ENCODE measurements around the gene FAM53C. TPM values are rescaled to one million over a fixed set of nuclear protein-coding genes. Genes with fewer than 3 reads are reported as not detected.
"Not testable (repeated sequence)": the region's sequence is repeated elsewhere in the genome, so short reads cannot be mapped to it uniquely, and the experiment has no call there.

The FAM53C gene
- polyA plus RNA-seq (ENCODE audit: insufficient read length in 4 of 4) = 10 to 100 TPM; 28.6 to 35.2 (median 32.4) TPM

DNA sequence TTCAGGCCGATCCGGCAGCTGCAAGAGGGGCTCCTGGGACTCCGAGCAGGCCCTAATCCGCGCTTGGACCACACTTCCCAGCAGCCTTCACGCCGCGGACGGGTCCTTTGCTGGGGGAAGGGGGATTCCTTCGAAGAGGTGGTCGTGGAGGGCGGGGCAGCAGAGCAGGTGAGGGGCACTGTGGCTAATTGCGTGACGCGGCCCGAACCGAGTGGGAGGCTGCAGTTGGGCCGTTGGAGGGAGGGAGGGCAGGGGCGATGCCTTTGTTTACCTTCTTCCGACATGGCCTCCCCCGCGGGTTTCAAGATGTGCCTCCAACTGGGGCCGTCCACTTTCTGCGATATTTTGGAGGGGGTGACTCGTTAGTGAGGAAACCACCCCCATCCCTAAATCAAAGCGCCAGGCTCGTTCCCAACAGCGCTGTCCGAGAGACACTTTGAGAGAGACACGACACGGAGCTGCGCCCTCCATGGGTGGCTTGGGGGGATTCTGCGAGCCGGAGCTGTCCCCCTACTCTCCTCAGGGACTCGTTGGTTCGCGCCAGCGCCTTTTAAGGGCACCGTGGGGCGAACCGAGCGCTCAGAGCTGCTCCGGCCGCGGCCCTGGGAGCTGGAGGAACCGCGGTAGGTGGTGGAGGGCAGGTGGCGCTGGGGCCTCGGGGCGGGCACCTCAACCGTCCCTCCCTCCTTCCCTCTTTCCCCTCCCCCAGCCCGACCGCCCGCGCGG is at the start of gene FAM53C:
TSS of gene FAM53C (plus strand) at position 582 of the 726 bp plus-strand sequence. CDS start 3,070 bp downstream, outside the sequence.
- DNase-seq (ENCODE audit: low read depth in 4 of 4, low spot score in 3 of 4) = peak; percentile 90 to 95 (median 93)

DNA sequence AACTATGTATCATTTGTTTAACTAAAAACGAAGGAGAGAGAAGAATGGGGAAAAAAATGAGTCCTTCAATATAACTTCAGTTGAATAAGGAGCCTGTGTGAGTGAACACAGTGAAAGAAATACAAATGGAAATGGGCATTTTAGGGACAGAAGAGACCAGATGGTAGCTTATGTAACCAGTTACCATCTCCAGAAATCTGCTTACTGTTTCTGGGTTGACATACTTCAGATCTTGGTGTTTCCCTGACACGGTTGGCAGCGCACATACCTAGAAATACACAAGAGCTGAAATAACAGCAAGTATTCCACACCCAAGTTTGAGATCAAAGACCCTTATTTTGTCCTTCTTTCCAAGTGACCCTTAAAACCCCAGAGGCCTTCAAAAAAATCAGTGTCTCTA is 48.8 kb upstream of the FAM53C start:
- no peak for DNase-seq (ENCODE audit: low read depth in 4 of 4, low spot score in 3 of 4)

DNA sequence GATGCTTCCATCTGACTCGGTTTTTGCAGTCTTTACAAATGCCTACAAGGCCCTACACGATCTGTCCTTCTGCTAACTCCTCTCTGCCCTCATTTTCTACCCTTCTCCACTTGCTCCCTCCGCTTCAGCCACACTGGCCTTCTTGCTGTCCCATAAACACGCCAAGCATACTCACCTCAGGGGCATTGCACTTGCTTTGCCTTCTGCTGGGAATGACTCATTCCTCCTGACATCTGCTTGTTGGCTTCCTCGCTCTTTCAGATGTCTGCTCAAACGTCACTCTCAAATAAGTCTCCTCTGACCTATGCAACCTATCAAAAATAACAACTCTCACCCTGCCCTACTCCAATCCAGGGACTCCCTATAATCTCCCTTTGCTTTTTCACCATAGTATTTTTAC is 34.7 kb upstream of the FAM53C start:
- no peak for DNase-seq (ENCODE audit: low read depth in 4 of 4, low spot score in 3 of 4)

DNA sequence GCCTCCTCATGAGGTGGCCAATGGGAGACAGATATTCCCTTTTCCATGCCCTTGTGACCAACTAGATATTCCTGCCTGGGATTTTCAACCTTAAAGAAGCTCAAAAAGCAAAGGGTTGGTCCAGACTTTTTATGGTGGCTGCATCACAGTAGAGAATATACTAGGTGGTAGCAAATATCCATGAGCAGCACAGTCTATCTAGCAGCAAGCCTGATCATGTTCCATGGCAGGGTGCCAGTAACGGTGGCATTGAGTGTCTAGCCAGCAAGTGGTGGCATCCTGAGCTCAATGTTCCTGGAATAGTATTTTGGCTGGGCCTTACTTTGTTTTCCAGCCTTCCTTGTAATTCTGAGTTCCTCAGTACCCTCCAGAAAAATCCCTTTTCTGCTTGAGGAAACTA is 32.3 kb upstream of the FAM53C start:
- DNase-seq (ENCODE audit: low read depth in 4 of 4, low spot score in 3 of 4) = no peak

DNA sequence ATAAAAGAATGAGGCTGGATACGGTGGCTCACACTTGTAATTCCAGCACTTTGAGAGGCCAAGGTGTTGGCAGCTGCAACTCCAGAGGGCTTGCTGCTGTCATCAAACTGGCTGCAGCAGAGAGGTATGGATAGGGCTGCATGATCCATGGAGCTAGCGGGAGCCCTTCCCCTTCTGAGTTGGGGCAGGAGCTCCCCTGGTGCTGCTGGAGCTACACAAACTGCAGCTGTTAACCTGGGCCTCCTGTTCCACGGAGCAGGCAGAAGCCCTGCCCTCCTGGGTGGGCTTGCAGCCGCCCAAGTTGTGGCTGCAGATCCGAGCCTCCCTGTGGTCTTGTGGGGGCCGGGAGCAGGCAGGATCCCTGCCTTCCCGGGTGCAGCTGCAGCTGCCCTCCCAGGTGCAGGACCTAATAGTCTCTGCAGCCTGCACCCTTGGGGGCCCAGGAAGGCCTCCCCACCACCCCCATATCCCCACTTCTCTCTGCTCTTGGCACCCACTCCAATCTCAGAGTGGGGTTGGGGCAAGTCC is 22.3 kb upstream of the FAM53C start:
- DNase-seq (ENCODE audit: low read depth in 4 of 4, low spot score in 3 of 4) = no peak

DNA sequence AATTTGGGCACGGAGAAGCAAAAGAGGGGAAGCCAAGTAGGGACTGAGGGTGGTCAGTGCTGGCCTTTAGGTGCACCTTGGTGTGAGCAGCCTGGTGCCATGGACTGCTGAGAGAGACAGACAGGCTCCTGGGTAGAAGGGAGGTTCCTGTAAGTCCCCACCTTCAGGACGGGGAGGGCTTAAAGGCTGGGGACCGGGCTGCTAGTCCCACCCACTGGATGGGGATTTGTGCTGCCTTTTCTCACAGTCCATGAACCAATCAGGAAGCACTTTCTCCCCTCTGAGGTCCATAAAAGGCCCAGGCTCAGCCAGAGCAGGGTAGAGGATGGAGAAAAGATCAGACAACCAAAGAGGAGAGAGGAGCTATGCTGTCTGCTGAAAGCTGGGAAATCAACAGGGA is 21.7 kb upstream of the FAM53C start:
- no peak for DNase-seq (ENCODE audit: low read depth in 4 of 4, low spot score in 3 of 4)

DNA sequence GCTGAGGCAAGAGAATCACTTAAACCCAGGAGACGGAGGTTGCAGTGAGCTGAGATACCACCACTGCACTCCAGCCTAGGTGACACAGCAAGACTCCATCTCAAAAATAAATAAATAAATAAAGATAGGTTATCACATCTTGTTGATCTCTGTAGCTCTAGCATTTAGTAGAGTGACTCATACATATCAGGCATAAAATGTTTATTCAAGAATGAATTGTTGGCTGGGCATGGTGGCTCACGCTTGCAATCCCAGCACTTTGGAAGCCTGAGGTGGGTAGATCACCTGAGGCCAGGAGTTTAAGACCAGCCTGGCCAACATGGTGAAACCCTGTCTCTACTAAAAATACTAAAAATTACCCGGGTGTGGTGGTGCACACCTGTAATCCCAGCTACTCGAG is 19.9 kb upstream of the FAM53C start:
- not testable (repeated sequence) for DNase-seq (ENCODE audit: low read depth in 4 of 4, low spot score in 3 of 4)

DNA sequence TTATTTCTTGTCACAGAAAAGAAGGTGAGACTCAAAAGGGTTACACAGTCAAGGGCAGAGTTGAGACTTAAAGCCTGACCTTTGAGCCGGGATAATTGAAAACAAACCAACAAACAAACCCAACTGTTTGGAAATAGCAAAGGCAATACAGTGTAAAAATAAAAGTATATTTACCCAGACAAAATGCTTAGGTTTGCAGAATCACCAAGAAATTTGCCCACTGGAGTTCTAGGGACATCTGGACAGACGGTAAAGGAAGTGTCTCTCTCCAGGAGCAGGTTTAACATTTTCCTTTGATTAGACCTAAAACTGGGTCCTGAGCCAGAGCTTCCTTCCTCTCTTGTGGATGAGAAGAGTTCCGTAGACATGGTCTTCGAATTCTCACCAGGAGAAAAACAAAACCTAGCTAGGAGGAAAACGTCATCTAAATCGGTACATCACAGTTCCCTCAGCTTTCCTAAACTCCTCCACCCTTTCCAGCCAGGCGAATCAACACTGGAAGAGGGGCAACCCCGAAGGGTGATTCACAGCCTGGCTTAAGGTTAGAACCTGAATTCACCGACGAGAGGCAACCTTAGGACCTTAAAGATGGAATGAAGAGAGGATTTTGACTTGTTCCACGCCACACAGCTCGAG is 7.1 kb upstream of the FAM53C start:
- no peak for DNase-seq (ENCODE audit: low read depth in 4 of 4, low spot score in 3 of 4)

DNA sequence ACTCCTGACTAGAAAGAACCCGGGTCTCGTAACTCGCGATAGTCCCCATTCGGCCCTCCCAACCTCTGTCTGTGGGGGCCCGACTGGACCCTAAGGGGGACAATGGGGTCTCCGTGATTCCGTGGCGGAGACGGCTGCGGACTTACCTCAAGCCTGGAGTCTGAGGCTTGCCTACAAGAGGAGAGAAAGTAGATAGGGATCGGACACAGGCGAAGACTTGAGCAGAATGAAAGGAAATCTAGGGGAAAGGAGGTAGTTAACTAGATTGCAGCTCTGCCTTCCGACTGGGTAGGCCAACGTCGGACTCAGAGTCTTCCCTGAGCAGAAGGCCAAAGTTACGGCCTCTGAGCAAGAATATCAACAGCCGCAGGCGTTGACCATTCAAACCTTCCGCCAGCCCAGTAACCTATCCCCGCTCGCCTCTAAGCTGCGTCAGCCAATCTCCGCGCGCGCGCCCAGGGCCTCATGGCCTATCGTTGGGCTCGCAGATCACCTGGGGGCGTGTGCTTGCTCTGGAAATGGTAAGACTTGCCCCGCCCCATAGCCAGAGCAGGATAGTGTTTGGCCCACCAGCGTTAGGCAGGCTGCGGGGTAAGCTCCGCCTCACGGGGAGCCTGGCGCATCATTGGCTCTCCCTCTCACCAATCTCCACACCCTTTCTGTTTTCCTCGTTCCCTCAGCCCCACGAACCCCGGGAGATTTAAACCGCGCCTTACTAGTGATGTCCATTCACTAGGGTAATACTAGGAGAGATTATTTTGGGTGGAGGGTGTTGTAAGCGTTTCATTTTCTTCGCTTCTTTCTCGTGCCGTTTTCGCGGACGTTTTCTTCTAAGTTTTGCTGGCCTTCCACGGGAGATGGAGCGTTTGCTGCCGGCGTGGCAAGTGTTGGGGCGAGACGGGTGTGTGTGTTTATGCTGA is 6.4 kb upstream of the FAM53C start, which contains the start of gene CDC25C:
TSS of gene CDC25C (minus strand) at position 356 of the 920 bp plus-strand sequence. CDS start 624 bp downstream, outside the sequence.
- DNase-seq (ENCODE audit: low read depth in 4 of 4, low spot score in 3 of 4) = peak; percentile 92 to 98 (median 96)

DNA sequence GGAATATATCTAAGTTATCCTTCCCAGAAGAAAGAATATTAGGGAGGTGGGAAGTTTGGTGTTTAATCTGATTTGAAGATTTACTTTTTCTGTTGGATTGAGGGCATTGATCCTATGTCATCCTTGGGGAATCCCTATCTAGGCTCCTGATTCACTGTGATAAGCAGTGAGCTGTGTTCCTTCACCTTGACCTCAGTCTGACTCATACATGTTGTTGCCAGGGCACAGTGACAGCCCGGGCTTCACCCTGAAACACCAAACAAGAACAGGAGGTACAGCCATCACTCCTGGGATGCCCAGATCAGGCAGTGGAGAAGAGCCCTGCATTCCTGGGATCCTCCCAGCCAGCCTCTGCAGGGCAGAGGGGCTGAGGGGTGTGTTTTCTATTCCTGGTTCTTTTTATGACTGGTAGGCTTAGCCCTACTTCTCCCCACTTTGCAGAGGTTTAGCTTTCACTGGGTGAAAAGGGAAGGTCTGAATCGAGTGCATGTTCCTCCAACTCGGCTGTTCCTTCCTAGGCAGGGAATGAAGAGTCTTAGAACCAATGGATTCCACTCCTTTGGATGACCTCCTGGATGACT is 3.1 kb upstream of the FAM53C start:
- DNase-seq (ENCODE audit: low read depth in 4 of 4, low spot score in 3 of 4) = no peak

DNA sequence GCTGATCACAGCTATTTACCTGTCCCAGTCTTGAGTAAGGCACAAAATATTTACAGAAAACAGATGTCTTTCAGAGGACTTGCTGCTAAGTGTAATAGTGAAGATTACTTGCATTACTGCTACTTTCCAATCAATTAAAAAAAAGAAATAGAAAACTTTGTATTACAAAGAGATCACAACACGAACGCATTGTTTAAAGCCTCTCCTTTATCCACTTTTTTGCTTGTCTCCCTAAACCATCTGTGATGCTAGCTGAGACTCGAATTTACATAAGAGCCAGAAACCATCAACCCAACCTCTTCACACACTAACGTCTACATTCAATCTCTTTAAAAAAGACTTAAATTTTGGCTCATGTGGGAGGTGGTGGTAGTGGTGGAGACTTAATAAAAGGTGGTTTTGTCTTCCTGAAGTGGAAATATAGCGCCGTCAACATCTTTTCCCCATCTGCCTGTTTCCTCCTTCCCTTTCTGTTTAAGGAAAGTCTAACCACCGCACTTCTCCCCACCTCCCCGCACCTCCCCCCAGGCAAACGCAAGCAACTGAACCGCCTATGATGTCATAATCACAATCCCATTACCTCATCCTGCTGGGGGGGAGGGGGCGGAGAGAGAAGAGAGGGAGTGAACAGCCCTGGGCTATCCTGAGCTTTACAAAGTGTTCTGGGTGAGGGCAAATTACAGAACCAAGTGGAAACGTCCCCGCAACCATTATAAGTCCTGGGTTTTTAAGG is 948 bp upstream of the FAM53C start:
- DNase-seq (ENCODE audit: low read depth in 4 of 4, low spot score in 3 of 4) = peak in 3 of 4 donors; percentile 68 to 84 (median 82)

DNA sequence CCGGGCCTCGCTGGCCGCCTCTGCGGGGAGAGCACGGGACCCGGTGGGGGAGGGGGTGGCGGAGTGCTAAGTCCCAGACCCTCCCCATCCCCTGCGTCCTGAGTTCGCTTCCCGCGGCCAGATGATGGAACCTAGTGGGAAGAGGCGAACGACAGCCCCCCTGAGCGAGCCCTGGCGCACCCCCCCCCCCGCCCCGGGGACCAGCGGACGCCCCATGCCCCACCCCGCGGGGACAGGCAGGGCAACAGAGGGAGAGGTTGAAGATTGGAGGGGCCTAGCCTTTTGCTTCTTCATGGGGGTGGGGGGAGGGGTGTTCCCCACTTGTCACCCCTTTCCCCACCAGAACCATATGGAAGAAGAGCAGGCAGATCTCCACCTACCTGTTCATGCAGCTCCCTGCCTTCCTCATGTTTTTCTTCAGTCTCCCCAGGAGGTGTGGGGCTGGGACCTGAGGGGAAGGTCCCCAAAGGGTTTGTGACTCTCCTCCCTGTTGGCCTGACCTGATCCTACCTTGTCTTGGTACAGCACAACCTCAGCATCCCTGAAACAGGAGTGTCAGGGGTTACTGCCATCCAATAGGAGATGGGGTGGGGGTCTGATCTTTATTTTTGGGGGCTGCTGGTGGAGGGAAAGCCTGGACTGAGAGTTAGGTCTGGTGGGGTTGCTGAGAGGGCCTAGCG is 485 bp downstream of the FAM53C start:
- DNase-seq (ENCODE audit: low read depth in 4 of 4, low spot score in 3 of 4) = no peak

DNA sequence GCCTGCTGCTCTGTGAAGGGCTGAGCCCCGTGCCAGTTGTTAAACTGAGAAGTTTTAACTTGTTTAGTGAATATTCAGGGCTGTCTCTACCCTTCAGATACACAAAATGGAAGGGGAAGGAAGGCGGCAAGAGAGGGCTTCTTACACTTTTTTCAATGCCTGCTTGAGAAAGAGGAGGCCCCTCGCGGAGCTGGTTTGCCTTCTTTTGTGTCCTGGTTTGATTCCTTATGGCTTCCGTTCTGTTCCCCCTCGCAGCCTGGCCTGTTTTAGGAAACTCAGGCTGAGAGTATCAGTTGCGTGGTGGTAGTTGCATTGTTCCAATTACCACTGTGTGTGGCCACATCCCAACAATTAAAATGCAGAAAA is 1.0 kb downstream of the FAM53C start:
- DNase-seq (ENCODE audit: low read depth in 4 of 4, low spot score in 3 of 4) = no peak

DNA sequence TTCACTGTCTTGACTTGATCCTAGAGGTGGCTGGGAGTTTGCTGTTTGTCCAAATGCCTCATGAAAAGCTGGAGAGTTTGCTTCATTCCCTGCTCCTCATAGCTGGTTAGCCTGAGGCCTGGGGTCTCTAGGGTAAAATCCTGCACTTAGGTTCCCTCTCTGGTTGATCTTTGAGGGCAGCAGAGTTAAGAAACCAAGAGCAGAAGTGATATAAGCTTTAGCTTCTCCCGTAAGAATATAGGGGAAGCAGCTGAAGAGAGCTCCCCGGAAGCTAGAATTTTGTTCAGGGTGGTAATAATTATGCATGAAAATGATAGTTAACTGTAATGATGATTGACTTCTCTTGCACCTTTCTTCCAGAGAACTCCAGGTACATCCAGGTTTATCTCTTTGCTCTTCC is 1.4 kb downstream of the FAM53C start:
- DNase-seq (ENCODE audit: low read depth in 4 of 4, low spot score in 3 of 4) = no peak

DNA sequence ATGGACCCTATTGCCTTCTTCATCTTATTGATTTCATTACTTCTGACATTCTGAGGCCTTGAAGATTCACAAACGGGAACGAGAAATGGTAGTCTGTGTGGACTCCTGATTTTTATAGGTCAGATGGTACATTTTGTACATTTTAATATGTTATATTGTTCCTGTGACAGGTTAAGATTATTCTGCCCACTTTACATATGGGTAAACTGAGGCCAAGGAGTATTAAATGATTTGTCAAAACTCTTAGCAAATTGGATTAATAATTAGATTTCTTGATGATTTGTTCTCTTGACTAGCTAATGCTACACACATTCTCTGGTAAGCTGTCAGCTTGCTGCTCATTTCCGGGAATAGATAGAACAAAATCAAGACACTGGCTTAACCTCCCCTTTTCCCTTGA is 1.9 kb downstream of the FAM53C start:
- DNase-seq (ENCODE audit: low read depth in 4 of 4, low spot score in 3 of 4) = no peak

DNA sequence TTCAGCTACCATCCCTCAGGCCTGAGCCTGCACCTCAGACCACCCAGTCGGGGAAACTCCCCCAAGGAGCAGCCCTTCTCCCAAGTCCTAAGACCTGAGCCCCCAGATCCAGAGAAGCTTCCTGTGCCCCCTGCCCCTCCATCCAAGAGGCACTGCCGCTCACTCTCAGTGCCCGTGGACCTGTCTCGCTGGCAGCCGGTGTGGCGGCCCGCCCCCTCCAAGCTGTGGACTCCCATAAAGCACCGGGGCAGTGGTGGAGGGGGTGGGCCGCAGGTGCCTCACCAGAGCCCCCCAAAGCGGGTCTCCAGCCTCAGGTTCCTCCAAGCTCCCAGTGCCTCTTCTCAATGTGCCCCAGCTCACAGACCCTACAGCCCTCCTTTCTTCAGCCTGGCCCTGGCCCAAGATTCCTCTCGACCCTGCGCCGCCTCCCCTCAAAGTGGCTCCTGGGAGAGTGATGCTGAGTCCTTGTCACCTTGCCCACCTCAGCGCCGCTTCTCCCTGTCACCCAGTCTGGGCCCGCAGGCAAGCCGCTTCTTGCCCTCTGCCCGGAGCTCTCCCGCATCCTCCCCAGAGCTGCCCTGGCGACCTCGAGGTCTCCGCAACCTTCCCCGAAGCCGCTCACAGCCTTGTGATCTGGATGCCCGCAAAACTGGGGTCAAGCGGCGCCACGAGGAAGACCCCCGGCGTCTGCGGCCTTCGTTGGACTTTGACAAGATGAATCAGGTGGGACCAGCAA is 7.0 kb downstream of the FAM53C start:
- DNase-seq (ENCODE audit: low read depth in 4 of 4, low spot score in 3 of 4) = no peak

DNA sequence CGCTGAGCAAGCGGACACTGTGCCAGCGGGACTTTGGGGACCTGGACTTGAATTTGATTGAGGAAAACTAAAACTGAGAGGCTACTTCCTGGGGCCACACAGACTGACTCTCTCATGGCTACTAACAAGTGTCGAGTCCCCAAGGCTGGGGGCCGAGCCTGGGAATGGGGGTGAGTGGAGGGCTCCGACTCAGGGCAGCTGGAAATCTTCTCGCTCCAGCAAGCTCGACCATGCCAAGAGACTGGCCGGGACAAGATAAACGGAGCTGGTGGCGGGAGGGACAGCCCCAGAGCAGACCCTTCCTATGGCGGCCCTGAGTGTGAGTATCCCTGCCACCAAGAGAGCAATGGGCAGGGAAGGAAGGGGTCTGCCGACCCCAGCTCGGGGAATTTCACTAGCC is 8.8 kb downstream of the FAM53C start:
- DNase-seq (ENCODE audit: low read depth in 4 of 4, low spot score in 3 of 4) = no peak

DNA sequence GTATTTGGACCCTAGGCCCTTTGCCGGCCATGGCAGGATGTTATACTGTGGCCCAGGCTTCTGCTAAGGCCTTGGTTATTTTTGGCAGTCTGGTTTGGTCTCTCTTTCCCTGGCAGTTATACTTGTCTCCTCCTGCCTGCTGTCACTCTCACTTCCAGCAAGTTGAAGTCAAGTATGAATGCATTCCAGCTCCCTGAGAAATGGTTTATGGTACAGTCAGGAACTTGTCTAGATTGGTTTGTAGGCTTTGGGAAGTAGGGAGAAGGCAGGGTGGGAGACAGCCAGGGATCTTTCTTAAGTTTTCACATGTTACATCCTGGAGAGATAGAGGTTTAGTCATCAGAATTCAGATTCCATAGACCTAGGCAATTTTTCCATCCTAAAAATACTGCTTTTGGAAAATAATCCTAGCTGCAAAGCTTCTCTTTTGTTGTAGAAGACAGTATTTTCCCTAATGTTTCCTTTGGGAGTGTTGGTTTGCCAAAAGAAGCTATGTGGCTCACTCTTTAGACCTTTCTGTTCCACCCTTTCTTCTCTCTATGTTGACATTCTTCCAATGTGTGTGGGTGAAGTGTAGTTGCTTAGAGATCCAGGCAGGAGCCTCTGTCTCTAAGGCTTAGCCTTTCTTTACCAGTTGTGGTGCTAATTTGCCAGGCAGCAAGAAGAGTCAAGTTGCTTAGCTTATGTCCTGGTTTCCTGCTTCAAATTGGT is 11.9 kb downstream of the FAM53C start:
- DNase-seq (ENCODE audit: low read depth in 4 of 4, low spot score in 3 of 4) = no peak

Data from left renal pelvis (tissue), 4 donors.